Thoracic aorta (tissue), 2 donors: ENCODE measurements around the gene FCGR3A. TPM values are rescaled to one million over a fixed set of nuclear protein-coding genes. Genes with fewer than 3 reads are reported as not detected.
A peak's percentile ranks its signal among the peaks of the same experiment; 100 is the strongest.
"Not testable (repeated sequence)": the region's sequence is repeated elsewhere in the genome, so short reads cannot be mapped to it uniquely, and the experiment has no call there.

Experiments used
- ATAC-seq: fragments of 150-250 bp; one replicate; pipeline ENCODE4 v1.8.0; 2017; ENCODE audit warnings: low read depth; ENCODE audit not compliant: insufficient number of reproducible peaks, low FRiP score
- DNase-seq: peaks from one replicate; pipeline ENCODE4 v3.0.0-alpha.2; 2020; ENCODE audit warnings: low spot score
- H3K27ac ChIP-seq, 2 donors: fragments of 200-600 bp; sonication (generic); 1 replicate in 1 of 2; 2 replicates in 1 of 2; pipeline ENCODE4 v1.5.1; 2016; ENCODE audit warnings: mild to moderate bottlenecking in 2 of 2, moderate library complexity in 2 of 2
- H3K27me3 ChIP-seq: fragments of 200-600 bp; sonication (generic); replicated peaks from 2 replicates; pipeline ENCODE4 v1.6.0; 2016; ENCODE audit warnings: mild to moderate bottlenecking; ENCODE audit not compliant: insufficient read depth
- H3K36me3 ChIP-seq: fragments of 200-600 bp; sonication (generic); one replicate; pipeline ENCODE4 v1.5.1; 2016
- H3K4me1 ChIP-seq, 2 donors: fragments of 200-600 bp; sonication (generic); 1 replicate in 1 of 2; 2 replicates in 1 of 2; pipeline versions ENCODE4 v1.5.1 to v1.6.0; 2016; ENCODE audit warnings: low read depth in 2 of 2, mild to moderate bottlenecking in 1 of 2; ENCODE audit not compliant: control insufficient read depth in 1 of 2
- H3K4me3 ChIP-seq: fragments of 200-600 bp; sonication (generic); 2 replicates; pipeline ENCODE4 v1.5.1; 2016; ENCODE audit warnings: mild to moderate bottlenecking
- H3K9me3 ChIP-seq: fragments of 200-600 bp; sonication (generic); 2 replicates; pipeline ENCODE4 v1.5.1; 2016
- total RNA-seq, 2 donors: library from RNA; depleted of rRNA; stranded (reverse); fragments of >200 nt; gene quantifications; one replicate each; pipeline versions ENCODE4 v1.1.0 to v1.2.3, GENCODE V29; 2016
- TF ChIP-seq, protein P1 (sequence below): fragments of 200-600 bp; sonication (generic); IDR thresholded peaks from one replicate; pipeline ENCODE4 v1.5.1; 2019; ENCODE audit warnings: antibody characterized with exemption

The FCGR3A gene
- total RNA-seq, 2 donors from 2014 or later, result 41.2 to 46.8 TPM

DNA sequence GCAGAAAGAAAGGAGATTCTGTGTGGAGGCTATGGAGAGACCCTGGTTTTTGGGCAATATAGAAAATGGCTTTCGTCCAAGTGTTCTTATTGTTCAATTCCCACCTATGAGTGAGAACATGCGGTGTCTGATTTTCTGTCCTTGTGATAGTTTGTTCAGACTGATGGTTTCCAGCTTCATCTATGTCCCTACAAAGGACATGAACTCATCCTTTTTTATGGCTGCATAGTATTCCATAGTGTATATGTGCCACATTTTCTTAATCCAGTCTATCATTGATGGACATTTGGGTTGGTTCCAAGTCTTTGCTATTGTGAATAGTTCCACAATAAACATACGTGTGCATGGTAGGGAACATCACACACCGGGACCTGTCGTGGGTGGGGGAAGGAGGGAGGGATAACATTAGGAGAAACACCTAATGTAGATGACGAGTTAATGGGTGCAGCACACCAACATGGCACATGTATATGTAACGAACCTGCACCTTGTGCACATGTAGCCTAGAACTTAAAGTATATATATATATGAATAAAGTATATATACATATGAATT is 10.6 kb downstream of the FCGR3A start:
- DNase-seq, H3K4me1 ChIP-seq, H3K27ac ChIP-seq, H3K4me3 ChIP-seq, H3K27me3 ChIP-seq, ATAC-seq, H3K9me3 ChIP-seq, H3K36me3 ChIP-seq: not testable (repeated sequence)

DNA sequence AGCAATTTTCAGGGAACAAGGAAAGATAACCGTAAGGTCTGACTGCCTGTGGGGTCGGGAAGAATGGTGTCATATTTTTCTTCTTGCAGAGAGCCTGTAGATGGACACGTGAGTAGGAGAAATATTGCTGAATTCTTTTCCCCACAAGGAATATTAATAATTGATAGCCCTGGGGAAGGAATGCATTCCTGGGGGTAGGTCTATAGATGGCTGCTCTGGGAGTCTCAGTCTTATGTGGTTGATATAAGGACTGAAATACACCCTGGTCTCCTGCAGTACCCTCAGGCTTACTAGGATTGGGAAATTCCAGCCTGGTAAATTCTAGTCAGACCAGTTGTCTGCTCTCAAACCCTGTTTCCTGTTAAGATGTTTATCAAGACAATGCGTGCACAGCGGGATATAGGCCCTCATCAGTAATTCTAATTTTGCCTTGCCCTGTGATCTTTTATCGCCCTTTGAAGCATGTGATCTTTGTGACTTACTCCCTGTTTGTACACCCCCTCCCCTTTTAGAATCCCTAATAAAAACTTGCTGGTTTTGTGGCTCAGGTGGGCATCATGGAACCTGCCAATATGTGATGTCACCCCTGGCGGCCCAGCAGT is 12.4 kb downstream of the FCGR3A start:
- not testable (repeated sequence) for H3K27ac ChIP-seq, H3K36me3 ChIP-seq, ATAC-seq, H3K27me3 ChIP-seq, H3K4me1 ChIP-seq, H3K9me3 ChIP-seq, H3K4me3 ChIP-seq, DNase-seq

DNA sequence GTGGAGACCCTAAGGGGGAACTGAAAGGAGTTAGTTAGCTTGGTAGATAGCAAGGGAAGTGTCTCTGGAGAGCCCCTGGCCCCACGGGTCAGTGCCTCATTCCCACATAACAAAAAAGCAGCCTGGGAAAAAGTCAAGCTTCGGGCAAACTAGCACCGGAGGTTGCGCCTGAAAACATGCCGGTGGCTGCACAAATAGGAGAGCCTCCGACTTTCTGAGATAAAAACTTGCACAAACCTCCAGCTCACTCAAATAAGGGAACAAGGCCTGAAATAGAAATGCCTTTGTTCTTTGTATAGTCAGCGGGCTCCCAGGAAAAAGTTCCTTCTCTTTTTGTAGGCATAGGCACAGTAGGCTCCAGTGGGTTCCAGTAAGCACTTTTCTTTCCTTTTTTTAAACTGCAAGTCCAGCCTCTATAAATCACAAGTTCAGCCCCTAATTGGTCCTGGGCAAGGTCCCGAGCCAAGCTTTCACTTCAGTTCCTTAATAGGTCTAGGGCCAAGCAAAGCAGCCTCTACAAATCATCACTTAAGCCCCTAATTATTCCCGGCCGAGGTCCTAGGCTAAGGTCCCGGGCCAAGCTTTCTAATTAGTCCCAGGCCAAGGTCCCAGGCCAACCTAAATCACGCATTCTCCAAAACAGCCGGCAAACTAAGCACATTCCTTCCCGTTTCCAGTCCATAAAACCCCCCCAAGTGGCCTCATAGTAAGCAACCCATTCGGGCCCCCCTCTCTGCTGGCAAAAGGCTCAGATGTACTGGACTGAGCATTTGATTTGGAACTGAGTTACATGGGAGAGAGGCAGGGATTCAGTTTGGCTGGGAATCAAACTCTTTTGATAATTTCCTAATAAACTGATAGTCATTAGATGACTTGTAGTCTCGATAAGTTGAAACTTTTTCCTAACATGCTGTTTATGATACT is 16.7 kb downstream of the FCGR3A start:
- not testable (repeated sequence) for H3K9me3 ChIP-seq, H3K27me3 ChIP-seq, DNase-seq, H3K36me3 ChIP-seq
- Histone ChIP-seq H3K27ac (peak overlapping the region; percentile 55 to 83), H3K4me3 (peak overlapping the region; percentile 63), H3K4me1 (peaks cover 11 to 29% of the 10 kb centered on the region in 2 donors)
- ATAC-seq, result peak; percentile 3

DNA sequence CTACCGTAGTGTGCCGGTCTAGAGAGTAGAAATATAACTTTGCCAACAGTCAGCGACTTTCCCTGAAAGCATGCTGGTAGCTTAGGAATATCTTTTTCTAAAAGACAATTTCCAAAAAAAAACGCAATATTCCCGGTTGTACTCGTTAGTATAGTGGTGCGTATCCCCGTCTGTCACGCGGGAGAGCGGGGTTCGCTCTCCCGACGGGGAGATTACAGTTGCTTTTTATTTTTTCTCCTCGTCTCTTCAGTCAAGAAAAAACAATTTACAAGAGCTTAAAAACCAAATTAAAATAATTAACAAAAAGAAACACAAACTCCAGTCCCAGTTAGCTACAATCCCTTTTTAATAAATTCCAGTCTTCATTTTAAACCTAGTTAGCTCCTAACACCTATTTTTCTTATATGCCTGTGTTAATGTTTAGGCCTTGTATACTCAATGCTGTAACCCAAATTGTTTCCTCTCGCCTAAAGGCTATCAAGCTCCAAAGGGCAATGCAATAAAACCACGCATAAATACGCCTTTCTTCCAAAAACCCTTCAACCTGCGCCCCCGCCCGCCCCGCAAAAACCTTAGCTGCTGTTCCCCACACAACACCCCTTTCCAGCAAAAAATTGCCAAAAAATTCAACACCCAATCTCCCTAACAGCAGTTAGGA is 17.5 kb downstream of the FCGR3A start:
- no peaks in the 10 kb centered on the region for H3K27me3 ChIP-seq
- H3K9me3 ChIP-seq, result no peaks in the 10 kb centered on the region
- ATAC-seq (no peak), DNase-seq (no peak)
- H3K27ac ChIP-seq, result peak overlapping the region; percentile 55 to 88
- H3K36me3 ChIP-seq, result no peaks in the 10 kb centered on the region
- peak overlapping the region; percentile 80 for H3K4me3 ChIP-seq
- H3K4me1 ChIP-seq, result peaks cover 11 to 29% of the 10 kb centered on the region in 2 donors
- TF ChIP-seq, protein P1, sequence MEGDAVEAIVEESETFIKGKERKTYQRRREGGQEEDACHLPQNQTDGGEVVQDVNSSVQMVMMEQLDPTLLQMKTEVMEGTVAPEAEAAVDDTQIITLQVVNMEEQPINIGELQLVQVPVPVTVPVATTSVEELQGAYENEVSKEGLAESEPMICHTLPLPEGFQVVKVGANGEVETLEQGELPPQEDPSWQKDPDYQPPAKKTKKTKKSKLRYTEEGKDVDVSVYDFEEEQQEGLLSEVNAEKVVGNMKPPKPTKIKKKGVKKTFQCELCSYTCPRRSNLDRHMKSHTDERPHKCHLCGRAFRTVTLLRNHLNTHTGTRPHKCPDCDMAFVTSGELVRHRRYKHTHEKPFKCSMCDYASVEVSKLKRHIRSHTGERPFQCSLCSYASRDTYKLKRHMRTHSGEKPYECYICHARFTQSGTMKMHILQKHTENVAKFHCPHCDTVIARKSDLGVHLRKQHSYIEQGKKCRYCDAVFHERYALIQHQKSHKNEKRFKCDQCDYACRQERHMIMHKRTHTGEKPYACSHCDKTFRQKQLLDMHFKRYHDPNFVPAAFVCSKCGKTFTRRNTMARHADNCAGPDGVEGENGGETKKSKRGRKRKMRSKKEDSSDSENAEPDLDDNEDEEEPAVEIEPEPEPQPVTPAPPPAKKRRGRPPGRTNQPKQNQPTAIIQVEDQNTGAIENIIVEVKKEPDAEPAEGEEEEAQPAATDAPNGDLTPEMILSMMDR, result no peak

DNA sequence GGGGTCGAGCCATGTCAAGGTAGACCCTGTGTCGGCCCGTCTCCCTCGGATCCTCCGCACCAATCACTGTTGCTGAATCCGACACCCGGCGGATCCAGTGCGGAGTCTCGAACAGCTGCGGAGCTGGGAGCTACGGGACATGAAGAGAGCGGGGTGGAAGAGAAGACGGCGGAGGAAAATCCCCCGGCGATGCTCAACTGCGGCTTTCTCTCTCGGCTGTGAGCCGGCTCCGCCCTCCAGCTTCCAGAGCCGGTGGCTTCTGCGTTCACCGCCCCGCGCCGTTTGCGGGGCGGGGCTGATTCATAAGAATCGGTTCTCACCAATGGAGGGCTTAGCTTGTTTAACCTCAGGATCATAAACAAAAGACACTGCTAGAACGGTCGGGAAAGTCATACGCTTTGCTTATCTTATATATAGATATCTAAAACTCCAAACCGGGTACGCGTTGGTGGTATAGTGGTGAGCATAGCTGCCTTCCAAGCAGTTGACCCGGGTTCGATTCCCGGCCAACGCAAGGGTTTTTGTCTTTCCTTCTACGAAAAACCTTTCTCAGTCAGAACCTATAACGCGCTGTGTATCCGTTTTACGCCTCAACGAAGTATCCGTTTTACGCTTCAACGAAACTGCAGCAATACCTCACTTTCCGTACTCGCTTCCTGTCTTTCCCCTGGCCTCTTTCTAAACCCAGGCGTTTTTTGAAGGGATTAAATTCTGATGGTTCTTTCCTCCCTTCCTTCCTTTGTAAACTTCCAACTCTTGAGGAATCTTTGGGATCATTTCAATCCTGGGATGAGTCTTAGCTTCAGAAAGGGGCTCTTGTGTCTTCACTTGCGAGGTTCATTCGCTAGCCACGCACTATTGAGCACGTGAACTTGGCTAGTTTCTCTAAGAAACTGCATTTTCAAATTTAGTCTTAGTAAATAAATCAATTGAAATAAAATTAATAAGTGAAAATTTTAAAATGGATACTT is 18.7 kb downstream of the FCGR3A start:
- not testable (repeated sequence) for H3K9me3 ChIP-seq, H3K36me3 ChIP-seq, DNase-seq, H3K27me3 ChIP-seq
- Histone ChIP-seq H3K4me1 (peaks cover 11 to 29% of the 10 kb centered on the region in 2 donors), H3K4me3 (peak overlapping the region; percentile 80), H3K27ac (peak overlapping the region; percentile 64 to 88)
- peak; percentile 76 for ATAC-seq

DNA sequence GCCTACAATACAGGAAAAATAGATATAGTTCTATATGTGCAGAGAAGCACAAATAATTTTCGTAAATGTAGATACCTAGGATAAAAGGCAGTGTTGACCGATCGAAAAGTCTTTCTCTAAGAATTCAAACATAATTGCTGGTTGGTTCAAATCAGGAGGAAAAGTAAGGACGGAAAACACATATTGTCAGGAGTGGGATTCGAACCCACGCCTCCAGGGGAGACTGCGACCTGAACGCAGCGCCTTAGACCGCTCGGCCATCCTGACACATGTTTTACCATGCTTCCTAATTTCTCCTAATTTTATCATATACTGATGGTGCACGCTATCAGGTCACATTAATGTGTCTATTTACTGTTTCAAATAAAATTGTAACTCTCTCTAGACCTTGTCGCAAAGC is 19.5 kb downstream of the FCGR3A start:
- Histone ChIP-seq H3K27ac (peak overlapping the region in 1 of 2 donors; percentile 88), H3K4me3 (peak overlapping the region; percentile 80), H3K4me1 (peaks cover 11 to 29% of the 10 kb centered on the region in 2 donors)
- peak; percentile 58 for ATAC-seq
- H3K9me3 ChIP-seq, DNase-seq, H3K36me3 ChIP-seq, H3K27me3 ChIP-seq: not testable (repeated sequence)

DNA sequence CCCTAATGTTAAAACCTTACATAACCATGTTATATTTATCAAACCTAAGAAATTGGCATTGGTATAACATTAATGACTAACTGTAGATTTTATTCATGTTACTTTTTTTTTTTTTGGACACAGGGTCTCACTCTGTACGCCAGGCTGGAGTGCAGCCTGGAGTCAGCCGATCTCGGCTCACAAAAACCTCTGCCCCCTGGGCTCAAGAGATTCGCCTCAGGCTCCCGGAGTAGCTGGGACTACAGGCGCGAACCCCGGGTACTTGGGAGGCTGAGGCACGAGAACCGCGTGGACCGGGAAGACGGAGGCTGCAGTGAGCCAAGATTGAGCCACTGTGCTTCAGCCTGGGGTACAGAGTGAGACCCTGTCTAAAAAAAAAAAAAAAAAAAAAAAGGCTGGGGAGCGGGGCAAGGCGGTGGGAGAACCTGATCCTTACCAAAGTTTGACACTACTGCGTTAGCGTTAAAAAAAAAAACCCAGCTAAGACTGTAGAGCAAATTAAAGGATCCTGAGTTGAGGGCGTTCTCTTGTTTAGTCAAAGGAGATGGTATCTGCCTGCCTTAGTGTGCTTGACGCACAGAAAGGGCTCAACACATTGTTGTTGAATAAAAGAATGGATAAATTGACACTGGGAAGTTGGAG is 20.0 kb downstream of the FCGR3A start:
- H3K36me3 ChIP-seq, DNase-seq, H3K9me3 ChIP-seq, H3K27me3 ChIP-seq, ATAC-seq: not testable (repeated sequence)
- Histone ChIP-seq H3K4me1 (peaks cover 11 to 29% of the 10 kb centered on the region in 2 donors), H3K4me3 (peak overlapping the region; percentile 80), H3K27ac (peak overlapping the region in 1 of 2 donors; percentile 88)

DNA sequence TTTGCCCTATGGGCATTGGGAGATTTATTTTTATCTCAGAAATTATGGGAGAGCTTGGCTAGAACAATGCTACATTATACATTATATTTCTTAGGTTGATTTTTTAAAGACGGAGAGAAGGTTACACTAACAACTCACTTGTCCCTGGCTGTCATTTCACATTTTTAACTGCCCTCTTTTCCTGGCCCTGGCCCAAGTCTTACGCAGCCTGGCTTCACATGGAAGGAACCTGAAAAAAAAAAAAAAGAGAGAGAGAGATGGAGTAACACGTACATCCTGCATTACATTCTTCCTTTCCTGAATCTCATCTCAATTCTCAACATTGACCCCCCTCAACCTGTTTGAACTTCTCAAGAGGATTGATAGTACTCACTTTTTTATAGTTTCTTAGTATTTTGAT is 21.1 kb downstream of the FCGR3A start:
- DNase-seq, H3K27ac ChIP-seq, H3K27me3 ChIP-seq, ATAC-seq, H3K36me3 ChIP-seq, H3K4me3 ChIP-seq, H3K9me3 ChIP-seq: not testable (repeated sequence)
- peaks cover 11 to 29% of the 10 kb centered on the region in 2 donors for H3K4me1 ChIP-seq

DNA sequence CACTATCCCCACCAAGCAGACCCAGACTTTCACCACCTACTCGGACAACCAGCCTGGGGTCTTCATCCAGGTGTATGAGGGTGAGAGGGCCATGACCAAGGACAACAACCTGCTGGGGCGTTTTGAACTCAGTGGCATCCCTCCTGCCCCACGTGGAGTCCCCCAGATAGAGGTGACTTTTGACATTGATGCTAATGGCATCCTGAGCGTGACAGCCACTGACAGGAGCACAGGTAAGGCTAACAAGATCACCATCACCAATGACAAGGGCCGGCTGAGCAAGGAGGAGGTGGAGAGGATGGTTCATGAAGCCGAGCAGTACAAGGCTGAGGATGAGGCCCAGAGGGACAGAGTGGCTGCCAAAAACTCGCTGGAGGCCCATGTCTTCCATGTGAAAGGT is 23.7 kb downstream of the FCGR3A start:
- not testable (repeated sequence) for H3K4me3 ChIP-seq, H3K9me3 ChIP-seq, H3K27me3 ChIP-seq, H3K4me1 ChIP-seq, H3K27ac ChIP-seq, ATAC-seq, H3K36me3 ChIP-seq, DNase-seq

DNA sequence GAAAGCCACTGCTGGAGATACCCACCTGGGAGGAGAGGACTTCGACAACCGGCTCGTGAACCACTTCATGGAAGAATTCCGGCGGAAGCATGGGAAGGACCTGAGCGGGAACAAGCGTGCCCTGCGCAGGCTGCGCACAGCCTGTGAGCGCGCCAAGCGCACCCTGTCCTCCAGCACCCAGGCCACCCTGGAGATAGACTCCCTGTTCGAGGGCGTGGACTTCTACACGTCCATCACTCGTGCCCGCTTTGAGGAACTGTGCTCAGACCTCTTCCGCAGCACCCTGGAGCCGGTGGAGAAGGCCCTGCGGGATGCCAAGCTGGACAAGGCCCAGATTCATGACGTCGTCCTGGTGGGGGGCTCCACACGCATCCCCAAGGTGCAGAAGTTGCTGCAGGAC is 24.3 kb downstream of the FCGR3A start:
- peak overlapping the region in 1 of 2 donors; percentile 44 for H3K27ac ChIP-seq
- not testable (repeated sequence) for H3K36me3 ChIP-seq, DNase-seq, ATAC-seq, H3K27me3 ChIP-seq, H3K9me3 ChIP-seq, H3K4me1 ChIP-seq
- H3K4me3 ChIP-seq, result peak overlapping the region; percentile 82
